Stimulated activated CD8-positive, alpha-beta memory T cell treated with anti-CD3 and anti-CD28 coated beads, Interleukin-4, amount 100 ng/mL, for 1 hour (primary cell): Measurements from ENCODE around the gene ZNF726.
"Not testable (repeated sequence)": the region's sequence is repeated elsewhere in the genome, so short reads cannot be mapped to it uniquely, and the experiment has no call there.

Experiments
- DNase-seq, 2 donors: peaks; one replicate each; pipeline ENCODE4 v3.0.0-alpha.2; 2020; ENCODE audit warnings: low read depth in 2 of 2, low spot score in 1 of 2

The ZNF726 gene

GRCh38 chr19:23914402-23915286, at the start of gene ZNF726:
TSS of gene ZNF726 (plus strand) at chr19:23914886. CDS start at chr19:23914995, 109 bp downstream.
- DNase-seq = peak; percentile 51 to 72

- no peak for DNase-seq
Measured at GRCh38 chr19:23867895-23868294, 46.8 kb upstream of the ZNF726 start.

- DNase-seq = no peak
Measured at GRCh38 chr19:23868630-23869029, 46.1 kb upstream of the ZNF726 start.

GRCh38 chr19:23872282-23872919, 42.3 kb upstream of the ZNF726 start:
- DNase-seq = no peak

- DNase-seq = no peak
Measured at GRCh38 chr19:23876261-23876660, 38.4 kb upstream of the ZNF726 start.

GRCh38 chr19:23876756-23877155, 37.9 kb upstream of the ZNF726 start:
- not testable (repeated sequence) for DNase-seq

- DNase-seq = no peak
Measured at GRCh38 chr19:23882493-23882892, 32.2 kb upstream of the ZNF726 start.

GRCh38 chr19:23884363-23884762, 30.3 kb upstream of the ZNF726 start:
- no peak for DNase-seq

GRCh38 chr19:23887642-23888041, 27.0 kb upstream of the ZNF726 start:
- no peak for DNase-seq

- not testable (repeated sequence) for DNase-seq
Measured at GRCh38 chr19:23896096-23896495, 18.6 kb upstream of the ZNF726 start.

GRCh38 chr19:23896912-23897311, 17.8 kb upstream of the ZNF726 start:
- DNase-seq = no peak

GRCh38 chr19:23901360-23901759, 13.3 kb upstream of the ZNF726 start:
- no peak for DNase-seq

- no peak for DNase-seq
Measured at GRCh38 chr19:23904406-23904805, 10.3 kb upstream of the ZNF726 start.

- DNase-seq = no peak
Measured at GRCh38 chr19:23905771-23906170, 8.9 kb upstream of the ZNF726 start.

- no peak for DNase-seq
Measured at GRCh38 chr19:23906835-23907234, 7.9 kb upstream of the ZNF726 start.

- no peak for DNase-seq
Measured at GRCh38 chr19:23908165-23908564, 6.5 kb upstream of the ZNF726 start.

- no peak for DNase-seq
Measured at GRCh38 chr19:23909222-23909621, 5.5 kb upstream of the ZNF726 start.

- DNase-seq = no peak
Measured at GRCh38 chr19:23913931-23914330, 755 bp upstream of the ZNF726 start.

GRCh38 chr19:23916991-23917390, 2.3 kb downstream of the ZNF726 start:
- DNase-seq = no peak

- DNase-seq = no peak
Measured at GRCh38 chr19:23917856-23918255, 3.2 kb downstream of the ZNF726 start.

GRCh38 chr19:23925285-23925684, 10.6 kb downstream of the ZNF726 start:
- DNase-seq = no peak

GRCh38 chr19:23932878-23933277, 18.2 kb downstream of the ZNF726 start:
- DNase-seq = no peak
